Measurements from ENCODE around the gene CCL25.

CCL25 gene

GRCh38 chr19:8045872-8046568 lies 6.5 kb upstream of the CCL25 start:
- DNase-seq (ENCODE audit: low spot score): no peak

DNA sequence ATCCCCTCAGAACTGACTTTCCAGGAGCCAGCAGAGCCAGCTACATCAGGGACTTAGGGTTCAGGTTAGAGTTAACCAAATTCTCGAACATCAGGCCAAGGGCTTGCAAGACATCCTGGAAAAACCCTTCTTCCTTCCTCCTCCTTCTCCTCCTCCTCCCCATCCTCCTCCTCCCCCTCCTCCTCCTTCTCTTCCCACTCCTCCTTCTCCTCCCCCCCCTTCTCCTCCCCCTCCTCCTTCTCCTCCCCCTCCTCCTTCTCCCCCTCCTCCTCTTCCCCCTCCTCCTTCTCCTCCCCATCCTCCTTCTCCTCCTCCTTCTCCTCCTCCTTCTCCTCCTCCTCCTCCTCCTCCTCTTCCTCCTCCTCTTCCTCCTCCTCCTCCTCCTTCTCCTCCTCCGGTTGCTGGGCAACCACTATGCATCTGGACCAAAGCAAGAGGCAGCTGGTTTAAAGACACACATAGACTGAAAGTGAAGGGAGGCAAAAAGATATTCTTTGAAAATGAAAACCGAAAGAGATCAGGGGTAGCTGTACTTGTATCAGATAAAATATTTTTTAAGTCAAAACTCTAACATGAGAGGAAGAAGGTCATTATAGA lies 5.9 kb upstream of the CCL25 start:
- DNase-seq (ENCODE audit: low spot score): no peak

DNA sequence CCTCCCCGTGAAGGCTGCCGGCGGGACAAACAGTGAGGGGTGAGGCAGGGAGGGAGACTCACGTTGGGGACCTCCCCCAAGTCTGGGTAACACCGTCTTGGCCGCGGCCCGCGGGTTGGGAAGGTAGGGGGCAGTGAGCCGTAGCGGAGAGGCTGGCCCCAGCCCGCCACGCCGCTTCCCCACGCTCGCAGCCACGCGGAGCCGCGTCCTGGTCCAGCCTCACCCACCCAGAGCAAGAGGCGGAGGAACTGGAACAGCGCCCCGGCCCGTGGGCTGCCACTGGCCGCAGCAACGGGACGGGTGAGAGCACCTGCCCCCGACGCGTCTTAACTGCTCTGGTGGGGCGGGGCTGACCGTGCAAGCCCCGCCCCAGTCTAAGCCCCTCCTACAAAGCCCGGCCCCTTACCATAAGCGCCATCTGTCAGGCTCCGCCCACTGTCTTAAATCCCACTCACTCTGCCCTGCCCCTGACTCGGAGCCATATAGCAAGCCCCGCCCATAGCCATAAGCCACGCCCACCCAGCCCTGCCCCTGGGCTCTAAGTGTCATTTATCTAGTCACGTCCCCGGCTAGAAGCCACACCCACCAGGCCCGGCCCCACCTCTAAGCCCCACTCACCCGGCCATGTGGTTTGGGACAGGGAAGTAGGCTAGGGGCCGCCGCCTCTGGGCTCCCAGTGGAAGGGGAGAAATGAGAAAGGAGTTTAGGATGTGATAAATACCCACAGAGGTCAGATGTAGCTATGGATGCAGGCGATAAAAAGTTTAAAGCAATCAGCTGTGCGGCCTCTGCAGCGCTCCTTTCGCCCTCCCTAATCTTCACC lies 2.1 kb upstream of the CCL25 start:
- peak; percentile 68 for DNase-seq (ENCODE audit: low spot score)

DNA sequence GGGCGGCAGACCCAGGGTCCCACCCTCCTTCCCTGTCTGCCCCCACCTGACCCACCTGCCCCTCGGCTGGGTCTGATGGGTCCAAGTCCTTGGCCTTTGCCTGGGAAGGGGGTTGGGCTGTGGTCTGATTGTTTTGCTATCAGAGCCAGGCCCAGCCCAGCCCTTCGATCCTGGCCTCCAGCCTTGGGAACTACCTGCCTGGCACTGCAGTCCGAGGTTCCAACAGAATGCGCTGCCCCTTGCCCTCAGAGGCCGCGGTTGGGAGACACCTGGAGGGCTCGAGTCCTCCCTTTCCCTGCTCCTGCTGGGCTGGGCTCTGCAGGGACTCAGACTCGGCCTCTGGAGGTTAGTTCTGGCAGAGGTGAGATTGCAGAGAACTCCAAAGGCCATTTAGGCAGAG lies 1.6 kb downstream of the CCL25 start:
- no peak for DNase-seq (ENCODE audit: low spot score)

DNA sequence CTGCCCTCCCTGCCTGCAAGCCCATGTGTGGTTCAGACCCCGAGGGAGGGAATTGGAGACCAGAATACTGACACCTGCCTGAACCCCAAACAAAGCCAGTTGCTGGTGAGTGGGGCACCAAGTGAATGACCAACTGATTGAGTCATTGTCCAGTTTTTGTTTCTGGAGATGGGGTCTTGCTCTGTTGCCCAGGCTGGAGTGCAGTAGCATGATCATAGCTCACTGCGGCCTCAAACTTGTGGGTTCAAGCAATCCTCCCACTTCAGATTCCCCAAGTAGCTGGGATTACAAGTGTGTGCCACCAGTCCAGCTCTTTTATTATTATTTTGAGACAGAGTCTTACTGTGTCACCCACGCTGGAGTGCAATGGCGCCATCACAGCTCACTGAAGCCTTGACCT lies 4.0 kb downstream of the CCL25 start:
- no peak for DNase-seq (ENCODE audit: low spot score)

DNA sequence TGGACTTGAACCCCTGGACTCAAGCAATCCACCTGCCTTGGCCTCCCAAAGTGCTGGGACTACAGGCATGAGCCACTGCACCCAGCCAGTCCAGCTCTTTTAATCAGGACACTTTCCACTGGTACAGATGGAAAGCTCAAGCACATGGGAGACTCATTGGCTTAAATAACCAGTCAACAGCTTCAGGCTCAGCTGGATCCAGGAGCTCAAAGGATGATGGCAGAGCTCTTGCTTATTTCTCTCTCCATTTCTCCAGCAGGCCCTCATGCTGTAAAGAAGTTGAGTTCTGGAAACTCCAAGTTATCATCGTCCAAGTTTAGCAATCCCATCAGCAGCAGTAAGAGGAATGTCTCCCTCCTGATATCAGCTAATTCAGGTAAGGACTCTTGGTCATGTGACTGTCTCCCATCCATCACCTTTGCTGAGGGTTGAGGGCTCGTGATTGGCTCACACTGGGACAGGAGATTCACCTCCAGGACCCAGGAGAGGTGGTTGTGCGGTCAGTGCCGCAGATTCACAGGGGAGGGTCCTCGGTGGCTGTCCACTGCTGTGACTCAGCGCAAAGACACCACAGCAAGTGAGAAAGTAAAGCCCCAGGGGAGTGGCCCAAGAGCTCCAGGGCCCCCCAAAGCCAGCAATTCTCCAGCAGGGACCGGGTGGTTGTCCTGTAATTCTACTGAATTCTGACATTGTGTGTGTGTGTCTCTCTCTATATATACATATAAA lies 5.1 kb downstream of the CCL25 start:
- no peak for DNase-seq (ENCODE audit: low spot score)

GRCh38 chr19:8064911-8065874 lies 12.6 kb downstream of the CCL25 start:
- DNase-seq (ENCODE audit: low spot score): no peak

DNA sequence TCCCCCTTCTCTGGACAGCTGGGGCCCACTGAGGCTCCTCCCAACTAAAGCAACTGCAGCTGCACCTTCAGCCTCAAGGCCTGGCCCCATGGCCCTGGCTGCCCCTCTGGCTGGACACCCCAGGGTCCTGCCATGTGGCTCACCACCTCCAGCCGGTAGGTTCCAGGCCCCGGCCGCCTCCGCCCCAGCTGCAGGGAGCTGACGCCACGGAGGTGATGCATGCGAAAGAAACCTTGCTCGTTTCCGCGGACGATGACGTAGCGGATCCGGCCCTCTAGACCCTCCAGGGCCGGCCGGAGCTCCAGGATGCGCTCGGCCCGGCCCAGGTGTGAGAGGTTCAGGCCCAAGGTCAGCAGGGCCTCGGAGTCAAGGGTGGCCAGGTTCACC lies 13.3 kb downstream of the CCL25 start:
- no peak for DNase-seq (ENCODE audit: low spot score)

- no peak for DNase-seq (ENCODE audit: low spot score)
These were observed 16.8 kb downstream of the CCL25 start for GRCh38 chr19:8069096-8069973.

DNA sequence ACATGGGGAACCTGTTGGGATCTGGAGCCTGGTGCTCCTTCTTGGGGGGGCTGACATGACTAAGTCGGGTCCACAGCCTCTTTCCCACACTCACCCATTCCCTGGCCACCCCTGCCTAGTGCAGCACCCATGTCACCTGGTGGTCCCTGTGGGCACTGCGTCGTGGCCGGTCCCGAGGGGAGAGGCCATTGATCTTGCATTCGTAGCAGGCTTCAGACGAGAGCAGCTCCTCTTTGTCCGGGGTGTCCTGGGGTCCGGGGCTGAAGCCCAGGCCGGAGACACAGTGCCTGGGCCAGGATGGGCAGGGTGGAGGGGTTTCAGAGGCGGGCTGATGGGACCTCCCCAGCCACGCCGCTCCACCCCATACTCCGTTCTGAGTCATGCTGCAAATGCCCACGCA lies 19.4 kb downstream of the CCL25 start:
- DNase-seq (ENCODE audit: low spot score): no peak

GRCh38 chr19:8074501-8074900 lies 21.9 kb downstream of the CCL25 start:
- DNase-seq (ENCODE audit: low spot score): no peak

- DNase-seq (ENCODE audit: low spot score): no peak
These were observed 22.9 kb downstream of the CCL25 start for GRCh38 chr19:8075158-8076074.

DNA sequence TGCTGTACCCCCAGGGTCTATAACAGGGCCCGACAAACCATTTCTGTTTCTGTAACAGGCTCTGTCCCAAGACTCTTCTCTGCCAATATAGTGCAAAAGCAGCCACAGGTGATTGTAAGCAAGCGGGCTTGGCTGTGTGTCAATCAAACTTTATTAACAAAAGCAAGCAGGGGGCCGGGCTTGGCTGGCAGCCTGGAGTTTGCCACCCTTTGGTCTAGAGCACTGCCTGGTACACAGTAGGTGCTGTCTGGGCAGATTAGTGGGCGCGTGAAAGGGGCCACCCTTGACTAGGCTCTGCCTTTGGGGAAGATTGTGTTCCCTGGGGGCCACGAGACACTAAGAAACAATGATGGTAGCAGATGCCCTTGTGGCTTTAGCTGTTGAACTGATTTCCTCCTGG lies 27.4 kb downstream of the CCL25 start:
- no peak for DNase-seq (ENCODE audit: low spot score)

DNA sequence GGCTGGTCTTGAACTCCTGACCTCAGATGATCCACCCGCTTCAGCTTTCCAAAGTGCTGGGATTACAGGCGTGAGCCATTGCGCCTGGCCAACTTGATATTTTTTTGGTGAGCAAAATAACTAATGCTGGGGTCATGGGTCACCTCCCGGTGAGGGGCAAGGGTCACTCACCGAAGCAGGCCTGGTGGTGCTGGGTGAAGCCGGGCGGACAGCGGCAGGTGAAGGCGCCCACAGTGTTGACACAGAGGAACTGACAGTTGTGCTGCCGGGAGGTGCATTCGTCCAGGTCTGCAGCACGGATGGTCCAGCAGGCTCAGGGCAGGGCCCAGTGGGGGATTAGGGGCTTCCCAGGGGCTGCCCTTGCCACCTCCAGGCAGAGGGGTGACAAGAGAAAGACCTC lies 28.3 kb downstream of the CCL25 start:
- no peak for DNase-seq (ENCODE audit: low spot score)

- no peak for DNase-seq (ENCODE audit: low spot score)
These were observed 29.3 kb downstream of the CCL25 start for GRCh38 chr19:8081569-8082550.

GRCh38 chr19:8083141-8083540 lies 30.6 kb downstream of the CCL25 start:
- no peak for DNase-seq (ENCODE audit: low spot score)

DNA sequence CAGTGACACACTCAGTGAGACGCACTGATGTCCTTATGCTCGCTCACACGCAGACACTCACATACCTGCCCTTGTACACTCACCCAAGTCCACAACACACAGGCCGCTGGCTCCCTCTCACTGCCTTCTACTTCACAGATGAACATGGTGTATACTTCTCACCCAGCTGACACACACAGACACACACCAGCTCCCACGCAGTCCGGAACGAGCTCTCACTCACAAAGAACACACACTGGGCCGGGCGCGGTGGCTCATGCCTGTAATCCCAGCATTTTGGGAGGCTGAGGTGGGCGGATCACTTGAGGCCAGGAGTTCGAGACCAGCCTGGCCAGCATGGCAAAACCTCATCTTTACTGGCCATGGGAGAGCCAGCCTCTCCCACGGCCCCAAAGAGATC lies 31.6 kb downstream of the CCL25 start:
- no peak for DNase-seq (ENCODE audit: low spot score)

All from AG20443 (cell line).